ENCODE measurements around the gene ID4.

ID4 gene

DNA sequence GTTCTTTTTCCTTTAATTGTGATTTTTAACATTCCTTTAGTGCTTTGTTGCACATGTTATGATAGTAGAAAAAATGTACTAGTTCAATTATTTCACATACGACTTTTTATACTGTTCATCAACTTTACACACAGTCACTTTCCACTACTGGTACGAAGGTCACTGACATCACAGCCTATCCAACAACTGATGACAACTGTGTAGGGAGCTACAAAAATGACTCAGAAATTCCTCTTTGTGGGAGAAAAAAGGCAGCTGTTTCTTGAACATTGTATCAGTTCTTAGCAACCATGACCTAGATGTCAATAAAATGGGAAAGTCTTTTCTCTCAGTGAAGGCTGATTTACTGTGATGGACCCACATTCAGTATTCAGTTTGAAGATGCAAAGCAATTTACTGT lies 7.0 kb upstream of the ID4 start:
- Histone ChIP-seq H3K4me3 (ENCODE audit: severe bottlenecking) (no peak overlapping the region), H3K4me1 (ENCODE audit: insufficient read depth, poor library complexity, severe bottlenecking) (no peaks in the 10 kb centered on the region), H3K27ac (ENCODE audit: poor library complexity, severe bottlenecking) (no peak overlapping the region), H3K27me3 (ENCODE audit: insufficient read depth, poor library complexity, severe bottlenecking) (peaks cover 31% of the 10 kb centered on the region), H3K36me3 (ENCODE audit: low read depth) (no peaks in the 10 kb centered on the region), H3K9me3 (ENCODE audit: severe bottlenecking) (no peaks in the 10 kb centered on the region)
- ATAC-seq (ENCODE audit: low read depth): no peak
- no peak for DNase-seq (ENCODE audit: low spot score)
- no peak for TF ChIP-seq CTCF (IDR thresholded peaks at IDR 0.05; ENCODE audit: poor library complexity, severe bottlenecking)

DNA sequence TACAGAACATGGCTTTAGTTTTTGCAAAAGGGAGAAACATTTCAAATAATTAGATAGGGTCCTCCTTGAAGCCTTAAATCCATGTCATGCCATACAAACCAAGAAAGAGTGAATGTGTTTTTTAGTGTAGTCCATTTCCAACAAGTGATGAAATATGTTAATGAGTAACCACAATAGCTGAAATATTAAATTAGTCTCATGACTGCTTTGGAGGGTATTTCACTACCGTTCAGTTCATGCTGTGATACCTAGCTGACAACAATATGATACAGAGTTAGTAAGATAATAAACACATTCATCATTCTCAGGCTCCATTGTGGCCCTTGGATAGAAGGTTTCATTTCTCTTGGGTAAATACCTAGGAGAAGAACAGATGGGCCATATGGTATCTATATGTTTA lies 5.8 kb upstream of the ID4 start:
- Histone ChIP-seq H3K27ac (ENCODE audit: poor library complexity, severe bottlenecking) (no peak overlapping the region), H3K36me3 (ENCODE audit: low read depth) (no peaks in the 10 kb centered on the region), H3K4me1 (ENCODE audit: insufficient read depth, poor library complexity, severe bottlenecking) (no peaks in the 10 kb centered on the region), H3K27me3 (ENCODE audit: insufficient read depth, poor library complexity, severe bottlenecking) (peaks cover 43% of the 10 kb centered on the region), H3K4me3 (ENCODE audit: severe bottlenecking) (no peak overlapping the region), H3K9me3 (ENCODE audit: severe bottlenecking) (peaks cover 1% of the 10 kb centered on the region)
- TF ChIP-seq CTCF (IDR thresholded peaks at IDR 0.05; ENCODE audit: poor library complexity, severe bottlenecking): no peak
- ATAC-seq (ENCODE audit: low read depth) (no peak), DNase-seq (ENCODE audit: low spot score) (no peak)

GRCh38 chr6:19833947-19834346 lies 3.2 kb upstream of the ID4 start:
- TF ChIP-seq CTCF (IDR thresholded peaks at IDR 0.05; ENCODE audit: poor library complexity, severe bottlenecking): no peak
- H3K4me3 ChIP-seq (ENCODE audit: severe bottlenecking): no peak overlapping the region
- DNase-seq (ENCODE audit: low spot score): no peak
- peaks cover 1% of the 10 kb centered on the region for H3K9me3 ChIP-seq (ENCODE audit: severe bottlenecking)
- no peaks in the 10 kb centered on the region for H3K4me1 ChIP-seq (ENCODE audit: insufficient read depth, poor library complexity, severe bottlenecking)
- H3K36me3 ChIP-seq (ENCODE audit: low read depth): no peaks in the 10 kb centered on the region
- no peak for ATAC-seq (ENCODE audit: low read depth)
- H3K27ac ChIP-seq (ENCODE audit: poor library complexity, severe bottlenecking): no peak overlapping the region
- peaks cover 64% of the 10 kb centered on the region for H3K27me3 ChIP-seq (ENCODE audit: insufficient read depth, poor library complexity, severe bottlenecking)

DNA sequence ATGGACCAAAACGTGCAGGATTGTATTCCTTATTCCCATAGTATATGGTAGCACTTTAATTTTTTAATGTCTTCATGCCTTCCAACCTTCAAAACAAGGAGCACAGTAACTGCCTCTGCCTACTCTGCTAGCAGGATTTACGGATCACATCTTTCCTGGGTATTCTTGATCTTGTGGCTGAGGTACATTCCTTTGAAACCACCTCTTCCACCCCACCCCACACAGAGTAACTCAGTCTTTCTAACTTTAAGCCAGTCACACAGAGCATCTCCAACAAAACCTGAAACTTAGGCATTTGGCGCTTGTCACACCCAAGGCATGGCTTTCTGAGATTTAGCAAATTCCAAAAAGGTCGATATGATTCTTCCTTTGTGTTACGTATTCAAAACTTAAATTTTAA lies 2.3 kb upstream of the ID4 start:
- Histone ChIP-seq H3K27ac (ENCODE audit: poor library complexity, severe bottlenecking) (no peak overlapping the region), H3K9me3 (ENCODE audit: severe bottlenecking) (peaks cover 1% of the 10 kb centered on the region), H3K4me3 (ENCODE audit: severe bottlenecking) (no peak overlapping the region), H3K27me3 (ENCODE audit: insufficient read depth, poor library complexity, severe bottlenecking) (peaks cover 73% of the 10 kb centered on the region), H3K4me1 (ENCODE audit: insufficient read depth, poor library complexity, severe bottlenecking) (no peaks in the 10 kb centered on the region), H3K36me3 (ENCODE audit: low read depth) (no peaks in the 10 kb centered on the region)
- no peak for DNase-seq (ENCODE audit: low spot score)
- no peak for ATAC-seq (ENCODE audit: low read depth)
- TF ChIP-seq CTCF (IDR thresholded peaks at IDR 0.05; ENCODE audit: poor library complexity, severe bottlenecking): no peak

GRCh38 chr6:19835605-19836004 lies 1.6 kb upstream of the ID4 start:
- ATAC-seq (ENCODE audit: low read depth): no peak
- Histone ChIP-seq H3K27ac (ENCODE audit: poor library complexity, severe bottlenecking) (no peak overlapping the region), H3K4me3 (ENCODE audit: severe bottlenecking) (no peak overlapping the region), H3K27me3 (ENCODE audit: insufficient read depth, poor library complexity, severe bottlenecking) (peaks cover 73% of the 10 kb centered on the region), H3K36me3 (ENCODE audit: low read depth) (no peaks in the 10 kb centered on the region), H3K9me3 (ENCODE audit: severe bottlenecking) (peaks cover 1% of the 10 kb centered on the region), H3K4me1 (ENCODE audit: insufficient read depth, poor library complexity, severe bottlenecking) (no peaks in the 10 kb centered on the region)
- TF ChIP-seq CTCF (IDR thresholded peaks at IDR 0.05; ENCODE audit: poor library complexity, severe bottlenecking): no peak
- no peak for DNase-seq (ENCODE audit: low spot score)

Data from RWPE2 (cell line).